Tibial nerve (tissue), 4 donors: ENCODE data around the gene ZCWPW1.
"Not testable (repeated sequence)": the region's sequence is repeated elsewhere in the genome, so short reads cannot be mapped to it uniquely, and the experiment has no call there.

Experiments used
- EP300 ChIP-seq, 2 donors: sonication (generic); formaldehyde crosslinking; IDR thresholded peaks; one replicate each; pipeline ENCODE4 v1.6.1; 2017; ENCODE audit warnings: antibody characterized with exemption in 2 of 2, mild to moderate bottlenecking in 1 of 2
- POLR2A ChIP-seq, 2 donors: fragments of 450-650 bp; IDR thresholded peaks; one replicate each; pipeline ENCODE4 v1.6.1; 2017; ENCODE audit warnings: antibody characterized with exemption in 2 of 2, mild to moderate bottlenecking in 2 of 2, moderate library complexity in 2 of 2
- TF ChIP-seq, protein P1 (sequence below), 5 experiments: fragments of 200-600 bp in 3 of 5; fragments of 450-650 bp in 2 of 5; sonication (generic) in 3 of 5; IDR thresholded peaks; one replicate each; pipeline ENCODE4 v1.5.1; 2016 to 2019; ENCODE audit warnings: antibody characterized with exemption in 5 of 5, mild to moderate bottlenecking in 3 of 5, moderate library complexity in 2 of 5

DNA sequence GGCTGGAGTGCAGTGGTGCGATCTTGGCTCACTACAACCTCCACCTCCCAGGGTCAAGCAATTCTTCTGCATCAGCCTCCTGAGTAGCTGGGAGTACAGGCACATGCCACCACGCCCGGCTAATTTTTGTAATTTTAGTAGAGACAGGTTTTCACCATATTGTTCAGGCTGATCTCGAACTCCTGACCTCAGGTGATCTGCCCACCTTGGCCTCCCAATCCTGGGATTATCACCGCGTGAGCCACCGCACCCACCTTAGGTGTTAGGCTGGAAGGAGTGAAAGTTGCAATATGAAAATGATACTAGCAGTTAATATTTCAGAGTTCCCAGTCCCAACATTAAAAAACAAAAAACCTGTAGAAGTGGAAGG is 62.5 kb downstream of the ZCWPW1 start:
- TF ChIP-seq, protein P1, sequence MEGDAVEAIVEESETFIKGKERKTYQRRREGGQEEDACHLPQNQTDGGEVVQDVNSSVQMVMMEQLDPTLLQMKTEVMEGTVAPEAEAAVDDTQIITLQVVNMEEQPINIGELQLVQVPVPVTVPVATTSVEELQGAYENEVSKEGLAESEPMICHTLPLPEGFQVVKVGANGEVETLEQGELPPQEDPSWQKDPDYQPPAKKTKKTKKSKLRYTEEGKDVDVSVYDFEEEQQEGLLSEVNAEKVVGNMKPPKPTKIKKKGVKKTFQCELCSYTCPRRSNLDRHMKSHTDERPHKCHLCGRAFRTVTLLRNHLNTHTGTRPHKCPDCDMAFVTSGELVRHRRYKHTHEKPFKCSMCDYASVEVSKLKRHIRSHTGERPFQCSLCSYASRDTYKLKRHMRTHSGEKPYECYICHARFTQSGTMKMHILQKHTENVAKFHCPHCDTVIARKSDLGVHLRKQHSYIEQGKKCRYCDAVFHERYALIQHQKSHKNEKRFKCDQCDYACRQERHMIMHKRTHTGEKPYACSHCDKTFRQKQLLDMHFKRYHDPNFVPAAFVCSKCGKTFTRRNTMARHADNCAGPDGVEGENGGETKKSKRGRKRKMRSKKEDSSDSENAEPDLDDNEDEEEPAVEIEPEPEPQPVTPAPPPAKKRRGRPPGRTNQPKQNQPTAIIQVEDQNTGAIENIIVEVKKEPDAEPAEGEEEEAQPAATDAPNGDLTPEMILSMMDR (IDR thresholded peaks at IDR 0.05), result not testable (repeated sequence)
- TF ChIP-seq EP300, POLR2A (IDR thresholded peaks at IDR 0.05): not testable (repeated sequence)
